ENCODE results near the gene KLHL26. TPM values are rescaled to one million over a fixed set of nuclear protein-coding genes. Genes with fewer than 3 reads are reported as not detected.

The KLHL26 gene
- polyA plus RNA-seq, 2 donors: 1.8 to 2.0 TPM

DNA sequence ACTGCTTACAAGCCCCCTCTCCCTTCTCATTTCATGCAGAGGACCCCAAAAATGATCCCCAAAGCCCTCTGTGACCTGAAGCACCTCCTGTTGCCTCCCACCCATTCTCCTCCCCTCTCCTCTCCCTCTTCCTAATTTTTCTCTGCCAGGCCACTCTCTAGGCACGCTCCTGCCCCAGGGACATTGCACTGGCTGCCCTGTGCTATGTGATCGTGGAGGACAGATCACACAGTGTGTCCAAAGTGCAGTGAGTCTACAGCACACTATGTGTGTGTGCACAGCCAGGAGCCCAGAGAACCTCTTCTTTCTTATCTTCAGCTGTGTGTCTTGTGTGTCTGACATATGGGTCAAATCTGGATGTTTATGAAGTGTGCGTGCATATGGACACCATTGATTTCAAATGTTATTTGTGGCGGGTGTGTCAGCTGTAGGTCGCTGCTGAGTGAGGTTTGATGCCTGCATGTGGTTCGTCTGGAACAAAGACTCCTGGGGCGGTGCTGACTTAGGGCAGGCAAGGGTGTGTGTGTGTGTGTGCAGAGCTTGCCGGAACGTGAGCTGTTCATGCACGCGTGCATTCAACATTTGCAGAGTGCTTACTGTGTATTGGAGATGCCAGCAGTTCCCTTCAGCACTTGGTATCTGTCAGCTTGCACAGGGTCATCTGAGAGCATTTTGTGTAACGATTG, 2.1 kb upstream of the KLHL26 start:
- H3K9me3 ChIP-seq (ENCODE audit: control insufficient read depth in 2 of 2, insufficient read depth in 1 of 2, low read depth in 1 of 2, low read length in 1 of 2): no peaks in the 10 kb centered on the region
- H3K36me3 ChIP-seq (ENCODE audit: control insufficient read depth in 2 of 2, insufficient read depth in 2 of 2, low read length in 1 of 2): no peaks in the 10 kb centered on the region
- no peaks in the 10 kb centered on the region for H3K27me3 ChIP-seq (ENCODE audit: control insufficient read depth in 1 of 2, insufficient read depth in 2 of 2, low read length in 2 of 2)
- H3K27ac ChIP-seq (ENCODE audit: low read depth in 2 of 2, low read length in 1 of 2): peak overlapping the region in 1 of 2 donors; percentile 58
- 31 to 34% methylated on average over 12 of the region's 12 CpGs for WGBS, 2 donors
- peaks cover 0 to 17% of the 10 kb centered on the region in 2 donors for H3K4me1 ChIP-seq (ENCODE audit: control insufficient read depth in 2 of 2, insufficient read depth in 2 of 2, low read length in 1 of 2)
- H3K4me3 ChIP-seq (ENCODE audit: low read depth in 1 of 2, low read length in 2 of 2): no peak overlapping the region

DNA sequence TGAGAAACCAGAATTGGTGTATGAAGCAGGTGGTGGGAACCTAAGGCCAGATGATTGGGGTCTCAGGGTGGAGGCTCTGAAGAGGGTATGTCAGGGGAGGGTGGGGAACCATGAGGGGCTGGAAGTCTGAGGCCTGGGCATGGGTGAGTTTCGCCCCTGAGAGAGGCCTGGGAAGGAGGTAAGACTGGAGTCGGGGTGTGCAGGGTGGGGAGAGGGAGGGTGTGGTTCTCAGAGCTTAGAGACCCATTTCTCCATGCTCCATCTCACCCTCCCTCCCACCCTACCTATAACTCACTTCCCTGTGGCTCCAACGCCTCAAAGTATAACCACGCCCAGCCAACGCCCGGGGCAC, 1.0 kb upstream of the KLHL26 start:
- no peaks in the 10 kb centered on the region for H3K9me3 ChIP-seq (ENCODE audit: control insufficient read depth in 2 of 2, insufficient read depth in 1 of 2, low read depth in 1 of 2, low read length in 1 of 2)
- H3K4me1 ChIP-seq (ENCODE audit: control insufficient read depth in 2 of 2, insufficient read depth in 2 of 2, low read length in 1 of 2): peaks cover 0 to 17% of the 10 kb centered on the region in 2 donors
- H3K27me3 ChIP-seq (ENCODE audit: control insufficient read depth in 1 of 2, insufficient read depth in 2 of 2, low read length in 2 of 2): no peaks in the 10 kb centered on the region
- peak overlapping the region in 1 of 2 donors; percentile 37 for H3K27ac ChIP-seq (ENCODE audit: low read depth in 2 of 2, low read length in 1 of 2)
- no peaks in the 10 kb centered on the region for H3K36me3 ChIP-seq (ENCODE audit: control insufficient read depth in 2 of 2, insufficient read depth in 2 of 2, low read length in 1 of 2)
- WGBS, 2 donors: 13 to 19% methylated on average over 6 of the region's 6 CpGs
- no peak overlapping the region for H3K4me3 ChIP-seq (ENCODE audit: low read depth in 1 of 2, low read length in 2 of 2)

DNA sequence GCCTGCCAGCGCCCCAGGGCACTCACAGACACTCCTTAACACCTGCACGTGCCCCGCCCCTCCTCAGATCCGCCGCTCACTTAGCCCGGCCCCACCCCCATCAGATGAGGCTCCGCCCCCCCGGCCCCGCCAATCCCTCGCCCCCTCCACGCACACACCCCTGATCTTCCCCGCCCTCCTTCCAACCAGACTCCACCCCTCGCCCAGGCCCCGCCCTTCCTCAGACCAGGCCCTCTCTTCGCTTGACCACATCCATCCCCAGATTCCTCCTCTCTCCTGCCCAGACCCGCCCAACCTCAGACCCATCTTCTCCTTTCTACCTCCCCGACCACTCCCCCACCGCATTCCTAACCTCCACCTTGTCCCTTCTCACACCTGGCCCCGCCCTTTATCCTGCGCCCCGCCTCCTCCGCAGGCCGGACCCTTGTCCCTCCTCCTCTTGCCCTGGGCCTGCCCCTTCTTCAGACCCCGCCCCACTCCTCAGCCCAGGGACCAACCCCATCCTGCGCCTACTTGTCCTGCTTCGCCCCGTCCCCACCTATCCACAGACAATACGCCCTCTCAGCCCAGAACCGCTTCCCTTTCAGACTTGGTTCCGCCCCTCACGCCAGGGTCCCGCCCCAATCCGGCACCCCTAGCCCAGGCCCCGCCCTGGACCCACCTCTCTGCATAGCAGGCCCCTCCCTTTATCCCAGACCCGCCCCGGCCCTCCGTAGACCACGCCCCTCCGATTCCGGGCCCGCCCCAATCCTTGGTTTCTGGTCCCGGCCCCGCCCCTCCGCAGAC, 452 bp upstream of the KLHL26 start:
- H3K36me3 ChIP-seq (ENCODE audit: control insufficient read depth in 2 of 2, insufficient read depth in 2 of 2, low read length in 1 of 2): no peaks in the 10 kb centered on the region
- peaks cover 0 to 17% of the 10 kb centered on the region in 2 donors for H3K4me1 ChIP-seq (ENCODE audit: control insufficient read depth in 2 of 2, insufficient read depth in 2 of 2, low read length in 1 of 2)
- peak overlapping the region; percentile 41 to 66 for H3K4me3 ChIP-seq (ENCODE audit: low read depth in 1 of 2, low read length in 2 of 2)
- no peaks in the 10 kb centered on the region for H3K27me3 ChIP-seq (ENCODE audit: control insufficient read depth in 1 of 2, insufficient read depth in 2 of 2, low read length in 2 of 2)
- H3K9me3 ChIP-seq (ENCODE audit: control insufficient read depth in 2 of 2, insufficient read depth in 1 of 2, low read depth in 1 of 2, low read length in 1 of 2): no peaks in the 10 kb centered on the region
- WGBS, 2 donors: 2% methylated on average over 41 to 44 of the region's 44 CpGs
- H3K27ac ChIP-seq (ENCODE audit: low read depth in 2 of 2, low read length in 1 of 2): peak overlapping the region; percentile 63 to 69

DNA sequence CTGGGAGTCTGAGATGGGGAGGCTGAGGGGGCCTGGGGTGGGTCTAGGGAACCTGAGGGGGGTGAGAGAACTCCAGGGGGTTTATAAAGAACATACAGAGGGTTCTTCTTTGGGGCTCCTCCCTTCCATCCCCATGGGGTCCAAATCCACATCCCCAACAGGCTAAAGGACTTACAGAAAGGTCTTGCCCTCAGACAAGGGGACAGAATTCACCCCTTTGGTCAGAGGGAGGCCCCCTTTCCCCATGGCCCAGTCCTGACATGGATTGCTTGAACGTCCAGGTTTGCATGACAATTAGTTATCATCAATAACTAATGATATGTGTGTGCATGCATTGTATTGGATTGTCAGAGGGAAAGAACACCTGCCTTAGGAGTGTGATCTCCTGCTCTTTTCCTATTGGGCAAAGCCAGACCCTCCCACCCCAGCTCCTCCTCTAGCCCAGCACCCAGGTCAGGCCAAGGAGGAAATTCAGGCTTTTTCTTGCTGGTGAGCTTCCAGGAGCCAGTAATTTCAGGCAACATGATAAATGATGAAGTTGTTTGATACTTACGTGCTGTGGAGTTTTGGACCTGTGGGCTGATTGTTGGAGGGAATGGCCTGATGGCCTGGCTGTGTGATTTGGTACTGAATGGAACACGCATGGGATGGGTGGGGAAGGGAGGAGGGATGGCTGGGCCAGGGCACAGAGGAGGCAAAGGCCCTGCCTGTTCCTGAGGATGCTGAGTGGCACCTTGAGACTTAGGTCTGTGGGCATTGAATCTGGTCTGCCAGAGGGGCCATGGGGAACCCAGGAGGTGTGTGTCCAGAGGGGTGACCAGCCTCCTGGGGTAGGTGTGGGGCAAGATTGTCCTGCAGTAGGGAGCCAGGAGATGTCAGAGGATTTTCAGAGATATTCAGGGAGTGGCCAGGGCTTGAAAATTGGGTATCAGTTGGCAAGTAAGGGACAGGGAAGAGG, 1.1 kb downstream of the KLHL26 start:
- H3K4me1 ChIP-seq (ENCODE audit: control insufficient read depth in 2 of 2, insufficient read depth in 2 of 2, low read length in 1 of 2): peaks cover 0 to 17% of the 10 kb centered on the region in 2 donors
- WGBS, 2 donors: 25 to 29% methylated on average over 3 of the region's 3 CpGs
- no peaks in the 10 kb centered on the region for H3K36me3 ChIP-seq (ENCODE audit: control insufficient read depth in 2 of 2, insufficient read depth in 2 of 2, low read length in 1 of 2)
- H3K27me3 ChIP-seq (ENCODE audit: control insufficient read depth in 1 of 2, insufficient read depth in 2 of 2, low read length in 2 of 2): no peaks in the 10 kb centered on the region
- H3K9me3 ChIP-seq (ENCODE audit: control insufficient read depth in 2 of 2, insufficient read depth in 1 of 2, low read depth in 1 of 2, low read length in 1 of 2): no peaks in the 10 kb centered on the region
- peak overlapping the region; percentile 63 to 66 for H3K4me3 ChIP-seq (ENCODE audit: low read depth in 1 of 2, low read length in 2 of 2)
- peak overlapping the region; percentile 30 to 81 for H3K27ac ChIP-seq (ENCODE audit: low read depth in 2 of 2, low read length in 1 of 2)

DNA sequence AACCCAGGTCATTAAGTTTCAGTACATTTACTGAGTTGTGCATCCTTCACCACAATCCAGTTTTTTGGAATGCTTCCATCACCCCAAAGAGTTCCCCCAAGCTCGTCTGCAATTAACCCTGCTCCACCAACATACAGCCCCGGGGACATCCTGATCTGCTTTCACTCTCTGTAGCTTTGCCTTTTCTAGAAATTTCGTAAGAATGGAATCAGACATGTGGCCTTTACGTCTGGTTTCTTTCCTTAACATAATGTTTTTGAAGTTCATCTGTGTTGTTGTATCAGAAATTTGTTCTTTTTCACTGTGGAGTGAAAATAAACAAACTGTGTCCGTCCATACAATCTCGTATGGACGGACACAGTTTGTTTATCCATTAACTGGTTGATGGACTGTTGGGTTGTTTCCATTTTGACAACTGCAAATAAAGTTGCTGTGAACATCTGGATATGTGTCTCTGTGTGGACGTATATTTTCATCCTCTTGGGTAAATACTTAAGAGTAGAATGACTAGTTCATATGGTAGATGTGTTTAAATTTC, 2.9 kb downstream of the KLHL26 start:
- peaks cover 3 to 19% of the 10 kb centered on the region in 2 donors for H3K4me1 ChIP-seq (ENCODE audit: control insufficient read depth in 2 of 2, insufficient read depth in 2 of 2, low read length in 1 of 2)
- H3K27ac ChIP-seq (ENCODE audit: low read depth in 2 of 2, low read length in 1 of 2): no peak overlapping the region
- H3K4me3 ChIP-seq (ENCODE audit: low read depth in 1 of 2, low read length in 2 of 2): no peak overlapping the region
- no peaks in the 10 kb centered on the region for H3K36me3 ChIP-seq (ENCODE audit: control insufficient read depth in 2 of 2, insufficient read depth in 2 of 2, low read length in 1 of 2)
- no peaks in the 10 kb centered on the region for H3K27me3 ChIP-seq (ENCODE audit: control insufficient read depth in 1 of 2, insufficient read depth in 2 of 2, low read length in 2 of 2)
- 72% methylated on average over 8 of the region's 8 CpGs for WGBS, 2 donors
- no peaks in the 10 kb centered on the region for H3K9me3 ChIP-seq (ENCODE audit: control insufficient read depth in 2 of 2, insufficient read depth in 1 of 2, low read depth in 1 of 2, low read length in 1 of 2)

DNA sequence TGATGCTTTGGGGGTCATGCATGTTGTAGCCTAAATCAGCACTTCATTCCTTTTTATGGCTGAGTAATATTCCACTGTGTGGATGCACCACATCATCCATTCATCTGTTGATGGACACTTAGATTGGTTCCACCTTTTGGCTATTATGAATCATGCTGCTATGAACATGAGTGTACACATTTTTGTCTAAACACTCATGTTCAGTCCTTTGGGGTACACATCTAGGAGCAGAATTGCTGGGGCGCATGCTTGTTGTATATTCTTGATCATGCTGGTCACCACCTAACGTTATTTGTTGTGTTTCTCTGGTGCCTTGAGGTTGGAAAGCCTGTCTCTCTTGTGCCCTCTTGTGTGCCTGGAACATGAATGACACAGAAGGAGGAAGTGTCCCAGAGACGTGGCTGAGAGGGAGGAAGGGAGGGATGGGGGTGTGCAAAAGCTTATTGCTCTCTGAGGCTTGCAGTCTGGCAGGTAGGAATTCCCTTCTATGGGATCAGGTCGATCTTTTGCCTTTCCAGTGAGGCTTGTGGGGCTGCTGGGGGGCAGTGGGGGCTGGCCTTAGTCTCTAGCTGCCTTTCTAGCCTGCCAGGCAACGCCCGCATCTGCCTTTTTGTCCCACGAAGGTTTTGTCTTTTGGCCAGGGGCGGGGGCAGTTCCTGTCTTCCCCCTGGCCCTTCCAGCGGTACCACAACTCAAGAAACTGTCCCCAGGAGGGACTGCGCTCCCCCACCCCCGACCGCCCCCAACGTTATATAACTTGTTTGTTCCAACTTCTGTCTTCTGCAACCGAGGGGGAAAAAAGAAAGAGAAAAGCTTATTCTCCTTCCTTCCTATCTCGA, 7.6 kb downstream of the KLHL26 start:
- H3K27me3 ChIP-seq (ENCODE audit: control insufficient read depth in 1 of 2, insufficient read depth in 2 of 2, low read length in 2 of 2): no peaks in the 10 kb centered on the region
- H3K9me3 ChIP-seq (ENCODE audit: control insufficient read depth in 2 of 2, insufficient read depth in 1 of 2, low read depth in 1 of 2, low read length in 1 of 2): no peaks in the 10 kb centered on the region
- 55 to 58% methylated on average over 15 of the region's 15 CpGs for WGBS, 2 donors
- H3K36me3 ChIP-seq (ENCODE audit: control insufficient read depth in 2 of 2, insufficient read depth in 2 of 2, low read length in 1 of 2): peaks cover 0 to 4% of the 10 kb centered on the region in 2 donors
- H3K27ac ChIP-seq (ENCODE audit: low read depth in 2 of 2, low read length in 1 of 2): peak overlapping the region in 1 of 2 donors; percentile 37
- no peak overlapping the region for H3K4me3 ChIP-seq (ENCODE audit: low read depth in 1 of 2, low read length in 2 of 2)
- H3K4me1 ChIP-seq (ENCODE audit: control insufficient read depth in 2 of 2, insufficient read depth in 2 of 2, low read length in 1 of 2): peaks cover 11 to 16% of the 10 kb centered on the region in 2 donors

DNA sequence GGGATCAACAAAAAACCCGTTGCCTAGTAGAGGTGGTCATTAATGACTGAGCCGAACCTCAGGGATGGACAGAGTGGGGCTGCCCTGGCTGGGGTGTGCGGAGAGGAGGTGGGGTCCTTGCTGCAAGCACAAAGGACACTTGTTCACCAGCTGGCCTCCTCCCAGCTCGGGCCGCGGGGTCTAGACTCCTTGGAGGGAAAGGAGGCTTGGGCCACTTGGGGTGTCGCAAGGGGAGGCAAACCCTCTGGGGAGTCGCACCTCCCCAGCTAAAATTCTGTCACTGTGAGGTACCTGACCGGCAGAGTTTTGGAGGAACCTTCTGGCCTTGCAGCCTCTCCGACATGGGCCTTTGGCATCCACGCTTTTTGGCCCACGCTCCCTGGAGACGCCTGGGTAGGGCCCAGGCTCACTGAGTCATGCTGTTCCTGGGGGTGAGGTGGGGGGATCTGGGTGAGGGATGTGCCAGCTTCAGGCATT, 8.2 kb downstream of the KLHL26 start:
- 63 to 72% methylated on average over 13 of the region's 13 CpGs for WGBS, 2 donors
- Histone ChIP-seq H3K36me3 (ENCODE audit: control insufficient read depth in 2 of 2, insufficient read depth in 2 of 2, low read length in 1 of 2) (peaks cover 0 to 4% of the 10 kb centered on the region in 2 donors), H3K27me3 (ENCODE audit: control insufficient read depth in 1 of 2, insufficient read depth in 2 of 2, low read length in 2 of 2) (no peaks in the 10 kb centered on the region), H3K9me3 (ENCODE audit: control insufficient read depth in 2 of 2, insufficient read depth in 1 of 2, low read depth in 1 of 2, low read length in 1 of 2) (no peaks in the 10 kb centered on the region), H3K4me3 (ENCODE audit: low read depth in 1 of 2, low read length in 2 of 2) (no peak overlapping the region), H3K4me1 (ENCODE audit: control insufficient read depth in 2 of 2, insufficient read depth in 2 of 2, low read length in 1 of 2) (peaks cover 13 to 16% of the 10 kb centered on the region in 2 donors), H3K27ac (ENCODE audit: low read depth in 2 of 2, low read length in 1 of 2) (peak overlapping the region in 1 of 2 donors; percentile 26)

DNA sequence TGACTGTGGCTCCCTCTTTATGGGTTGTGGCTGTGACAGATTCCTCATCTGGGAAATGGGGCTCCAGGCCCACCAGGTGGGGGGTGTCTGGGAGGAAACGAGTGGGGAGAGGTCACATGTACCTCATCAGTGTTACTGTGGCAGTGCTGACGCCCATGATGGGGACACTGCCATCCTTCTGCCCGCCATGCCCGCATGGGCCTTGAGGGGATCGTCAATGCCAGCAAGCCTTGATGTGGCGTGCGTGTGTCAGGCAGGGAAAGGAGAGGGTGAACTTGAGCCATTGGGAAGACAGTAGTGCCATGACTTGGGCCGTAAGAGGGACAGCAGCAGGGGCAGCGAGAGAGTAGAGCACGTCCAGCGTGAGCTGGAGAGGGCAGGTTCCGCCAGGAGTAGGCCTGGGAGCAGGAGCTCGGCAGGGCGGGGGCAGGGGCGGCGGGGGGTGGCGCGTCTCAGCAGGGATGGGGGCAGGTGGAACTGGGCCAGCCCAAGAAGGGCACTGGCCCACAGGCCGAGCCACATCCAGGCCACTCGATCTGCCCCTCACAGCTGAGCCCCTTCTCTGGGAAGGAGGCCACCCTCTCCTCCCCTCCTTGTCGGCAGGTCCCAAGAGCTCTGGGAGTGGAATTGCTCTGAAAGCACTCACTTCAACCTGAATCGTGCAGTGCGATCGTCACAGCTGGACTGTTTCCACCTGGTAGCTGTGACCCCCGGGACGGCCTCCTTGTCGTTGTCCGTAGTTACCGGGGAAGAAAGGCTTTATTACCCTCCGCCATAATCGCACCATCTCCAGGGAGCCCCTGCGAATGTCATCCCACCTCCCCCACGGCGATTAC, 9.9 kb downstream of the KLHL26 start:
- H3K4me1 ChIP-seq (ENCODE audit: control insufficient read depth in 2 of 2, insufficient read depth in 2 of 2, low read length in 1 of 2): peaks cover 16% of the 10 kb centered on the region in 2 donors
- H3K4me3 ChIP-seq (ENCODE audit: low read depth in 1 of 2, low read length in 2 of 2): no peak overlapping the region
- H3K27ac ChIP-seq (ENCODE audit: low read depth in 2 of 2, low read length in 1 of 2): no peak overlapping the region
- no peaks in the 10 kb centered on the region for H3K27me3 ChIP-seq (ENCODE audit: control insufficient read depth in 1 of 2, insufficient read depth in 2 of 2, low read length in 2 of 2)
- H3K9me3 ChIP-seq (ENCODE audit: control insufficient read depth in 2 of 2, insufficient read depth in 1 of 2, low read depth in 1 of 2, low read length in 1 of 2): no peaks in the 10 kb centered on the region
- H3K36me3 ChIP-seq (ENCODE audit: control insufficient read depth in 2 of 2, insufficient read depth in 2 of 2, low read length in 1 of 2): peaks cover 0 to 4% of the 10 kb centered on the region in 2 donors
- whole genome bisulfite sequencing, 2 donors: 93 to 94% methylated on average over 34 of the region's 34 CpGs

All from esophagus (tissue), 2 donors.